A549 (cell line): Measurements from ENCODE around the gene CHST11. TPM values are rescaled to one million over a fixed set of nuclear protein-coding genes. Genes with fewer than 3 reads are reported as not detected.

Source experiments
- ATAC-seq, 2 experiments: fragments of 200-7000 bp in 1 of 2; fragments of >200 bp in 1 of 2; cut with Nextera tagmentation in 1 of 2; cut with Tn5 transposase in 1 of 2; 3 replicates each; pipeline versions ENCODE4 v1.8.0 to v1.9.1; 2018 to 2020; ENCODE audit warnings: mild to moderate bottlenecking in 1 of 2, moderate library complexity in 1 of 2
- CTCF ChIA-PET: fragments of 300-600 bp; sonication (Branson Sonifier 250); formaldehyde crosslinking; extraction: SDS; loops from one replicate; lab custom pipeline; 2021; ENCODE audit warnings: antibody characterized with exemption, inconsistent platforms; lab: Yijun Ruan, JAX
- POLR2A ChIA-PET: fragments of 350-600 bp; formaldehyde crosslinking; extraction: SDS; loops from one replicate; lab custom pipeline; 2021; ENCODE audit warnings: antibody characterized with exemption, inconsistent platforms; lab: Yijun Ruan, JAX
- DNase-seq, 2 experiments: peaks; one replicate each; pipeline versions ENCODE4 v3.0.0 to v3.0.0-alpha.2; 2011 to 2016; ENCODE audit warnings: low read depth in 1 of 2, low spot score in 1 of 2
- FAIRE-seq: peaks from 2 replicates; lab custom pipeline; 2011; peaks lifted over from hg19 to GRCh38; lab: Jason Lieb, UNC
- H3K27ac ChIP-seq, 2 experiments: fragments of >200 bp; sonication (Bioruptor Twin); formaldehyde crosslinking; 3 replicates each; pipeline ENCODE4 v1.5.1; 2016 to 2017
- H3K4me1 ChIP-seq: fragments of >200 bp; sonication (Bioruptor Twin); formaldehyde crosslinking; 3 replicates; pipeline ENCODE4 v1.6.1; 2016
- H3K4me2 ChIP-seq: fragments of >200 bp; sonication (Bioruptor Twin); formaldehyde crosslinking; 3 replicates; pipeline ENCODE4 v1.6.1; 2016
- H3K4me3 ChIP-seq: fragments of >200 bp; sonication (Bioruptor Twin); formaldehyde crosslinking; 3 replicates; pipeline ENCODE4 v1.5.1; 2016
- H3K9me3 ChIP-seq: fragments of >200 bp; sonication (Bioruptor Twin); formaldehyde crosslinking; 3 replicates; pipeline ENCODE4 v1.6.1; 2016
- BHLHE40 ChIP-seq: IDR thresholded peaks from 2 replicates; pipeline ENCODE4 v1.6.1; 2012; ENCODE audit warnings: low read depth, low read length, inconsistent platforms
- CBX2 ChIP-seq: fragments of 200-600 bp; sonication (generic); IDR thresholded peaks from 2 replicates; pipeline ENCODE4 v1.6.1; 2016; ENCODE audit warnings: low read depth, mild to moderate bottlenecking, borderline replicate concordance
- CTCF ChIP-seq: fragments of >200 bp; sonication (Bioruptor Twin); formaldehyde crosslinking; IDR thresholded peaks from 3 replicates; pipeline ENCODE4 v1.5.1; 2016
- ELK1 ChIP-seq: fragments of 150-350 bp; IDR thresholded peaks from 2 replicates; pipeline ENCODE4 v1.6.1; 2014; ENCODE audit warnings: low read depth, mild to moderate bottlenecking, low read length
- EP300 ChIP-seq, 2 experiments: fragments of >200 bp; sonication (Bioruptor Twin); formaldehyde crosslinking; IDR thresholded peaks; 2 replicates in 1 of 2; 3 replicates in 1 of 2; pipeline ENCODE4 v1.6.1; 2016 to 2017
- ESRRA ChIP-seq: fragments of 150-350 bp; IDR thresholded peaks from 2 replicates; pipeline ENCODE4 v1.6.1; 2014; ENCODE audit warnings: mild to moderate bottlenecking, low read length, borderline replicate concordance
- FOXS1 ChIP-seq: fragments of 250-450 bp; sonication (Bioruptor Pico); IDR thresholded peaks from 2 replicates; pipeline ENCODE4 v1.5.0; 2020; ENCODE audit warnings: mild to moderate bottlenecking, moderate library complexity
- HEYL ChIP-seq: fragments of 250-450 bp; sonication (Bioruptor Pico); IDR thresholded peaks from 2 replicates; pipeline ENCODE4 v1.8.0; 2021; ENCODE audit warnings: mild to moderate bottlenecking, moderate library complexity
- HOXB13 ChIP-seq: fragments of 250-450 bp; sonication (Bioruptor Pico); IDR thresholded peaks from 2 replicates; pipeline ENCODE4 v1.5.0; 2020; ENCODE audit warnings: low read depth, mild to moderate bottlenecking, moderate library complexity
- MAZ ChIP-seq: fragments of 150-350 bp; IDR thresholded peaks from 2 replicates; pipeline ENCODE4 v1.6.1; 2014; ENCODE audit warnings: antibody characterized with exemption, low read depth, low read length, borderline replicate concordance
- MYC ChIP-seq: IDR thresholded peaks from 2 replicates; pipeline ENCODE4 v1.6.1; 2012; ENCODE audit warnings: mild to moderate bottlenecking, inconsistent platforms, low read length, improper control_type of control experiment, borderline replicate concordance
- NFE2L2 ChIP-seq: fragments of 150-350 bp; conservative IDR thresholded peaks from 2 replicates; pipeline ENCODE4 v1.6.1; 2014; ENCODE audit warnings: low read length
- NPAS2 ChIP-seq: fragments of 250-450 bp; sonication (Bioruptor Pico); IDR thresholded peaks from 2 replicates; pipeline ENCODE4 v1.8.0; 2022; ENCODE audit warnings: mild to moderate bottlenecking, moderate library complexity, borderline replicate concordance
- NR3C1 ChIP-seq: fragments of >200 bp; sonication (Bioruptor Twin); formaldehyde crosslinking; IDR thresholded peaks from 3 replicates; pipeline ENCODE4 v1.6.1; 2017
- PHF8 ChIP-seq: fragments of 200-600 bp; sonication (generic); IDR thresholded peaks from 2 replicates; pipeline ENCODE4 v1.6.1; 2016; ENCODE audit warnings: low read depth, mild to moderate bottlenecking, antibody characterized with exemption, moderate library complexity, borderline replicate concordance
- POLR2AphosphoS2 ChIP-seq: conservative IDR thresholded peaks from 2 replicates; pipeline ENCODE4 v1.6.1; 2012; ENCODE audit warnings: low read length, improper control_type of control experiment, inconsistent platforms
- RFX5 ChIP-seq: fragments of 450-650 bp; IDR thresholded peaks from 2 replicates; pipeline ENCODE4 v1.7.1; 2014; ENCODE audit warnings: antibody characterized with exemption, mild to moderate bottlenecking, moderate library complexity
- RNF2 ChIP-seq: fragments of 200-600 bp; sonication (generic); IDR thresholded peaks from 2 replicates; pipeline ENCODE4 v1.6.1; 2016; ENCODE audit warnings: low read depth, mild to moderate bottlenecking, antibody characterized with exemption, moderate library complexity, borderline replicate concordance
- TFCP2L1 ChIP-seq: fragments of 250-450 bp; sonication (Bioruptor Pico); IDR thresholded peaks from 2 replicates; pipeline ENCODE4 v1.5.0; 2021; ENCODE audit warnings: mild to moderate bottlenecking
- ZFP36 ChIP-seq: fragments of 450-650 bp; IDR thresholded peaks from 2 replicates; pipeline ENCODE4 v1.6.1; 2014; ENCODE audit warnings: borderline replicate concordance; ENCODE audit not compliant: partially characterized antibody
- ZNF302 ChIP-seq: fragments of 250-450 bp; sonication (Bioruptor Pico); IDR thresholded peaks from 2 replicates; pipeline ENCODE4 v1.9.0; 2021; ENCODE audit warnings: inconsistent platforms, mild to moderate bottlenecking, moderate library complexity
- WGBS: methylation state at CpG from one replicate; pipeline ENCODE4 v1.1.6; 2017; ENCODE audit errors: missing lambda C conversion rate; 5-methylcytosine and 5-hydroxymethylcytosine counted together
- polyA plus RNA-seq, 4 experiments: library from polyadenylated mRNA; depleted of rRNA in 3 of 4; stranded (reverse); fragments of >200 nt; fragmentation: RNase III in 1 of 4; extraction: RNeasy Plus Mini Kit Qiagen cat#74134 plus additional on column Dnase treatment in 1 of 4; gene quantifications; 2 replicates in 3 of 4; 3 replicates in 1 of 4; pipeline ENCODE4 v1.2.3, GENCODE V29; 2011 to 2017
- TF ChIP-seq, protein P1 (sequence below): fragments of >200 bp; sonication (Bioruptor Twin); formaldehyde crosslinking; IDR thresholded peaks from 3 replicates; pipeline ENCODE4 v1.6.1; 2016
- TF ChIP-seq, protein P2 (sequence below): IDR thresholded peaks from 2 replicates; pipeline ENCODE4 v1.6.1; 2012
- TF ChIP-seq, protein P3 (sequence below): fragments of >200 bp; sonication (Bioruptor Twin); formaldehyde crosslinking; IDR thresholded peaks from 2 replicates; pipeline ENCODE4 v1.6.1; 2016
- TF ChIP-seq, protein P4 (sequence below): fragments of 250-450 bp; sonication (Bioruptor Pico); IDR thresholded peaks from 2 replicates; pipeline ENCODE4 v1.5.0; 2021; ENCODE audit warnings: mild to moderate bottlenecking, moderate library complexity, borderline replicate concordance

Gene CHST11
- polyA plus RNA-seq, 2 of the 4 experiments (the other 2 are of a cell fraction): 19.2 to 21.8 TPM

DNA sequence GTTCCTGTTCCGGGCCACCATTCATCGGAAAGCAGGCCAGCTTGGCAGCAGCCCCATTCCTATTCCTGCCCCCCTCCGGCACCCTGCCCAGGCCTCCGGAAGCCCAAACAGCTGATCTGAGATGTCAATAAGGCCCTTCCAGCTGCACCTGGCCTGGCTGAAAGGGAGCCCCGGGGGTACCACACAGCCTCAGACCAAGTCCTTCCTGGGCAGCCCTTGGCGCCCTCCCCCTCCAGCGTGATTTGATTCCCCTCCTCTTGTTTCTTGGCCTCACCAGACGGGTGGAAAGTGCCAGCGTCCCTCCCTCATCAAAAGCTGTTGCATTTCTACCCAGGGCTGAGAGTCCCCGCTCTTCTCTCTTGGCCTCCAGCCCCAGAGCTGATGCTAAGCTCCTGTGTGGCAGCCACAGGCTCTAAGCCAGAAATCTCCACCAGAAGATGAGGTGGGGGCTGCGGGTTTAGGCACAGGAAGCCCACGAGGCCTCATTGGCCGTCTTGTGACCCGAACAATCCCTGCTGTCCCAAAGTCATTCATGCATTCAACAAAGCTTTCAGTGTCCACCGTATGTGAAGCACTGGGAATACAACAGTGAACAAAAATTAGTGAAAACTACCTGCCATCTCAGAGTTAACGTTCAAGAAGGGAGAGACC, 285.9 kb downstream of the CHST11 start:
- no peak overlapping the region for H3K4me2 ChIP-seq
- WGBS: 85% methylated on average over 15 of the region's 16 CpGs
- no peak overlapping the region for H3K4me3 ChIP-seq
- DNase-seq (no peak), ATAC-seq (no peak), FAIRE-seq (no peak)
- CTCF ChIA-PET: interaction anchor here (1.2 kb wide), 1 partner anchor 14 kb away, joined by 4 read pairs; no protein-coding TSS in a partner anchor
- H3K4me1 ChIP-seq: no peaks in the 10 kb centered on the region
- H3K27ac ChIP-seq: no peak overlapping the region
- no peak for TF ChIP-seq MAZ
- TF ChIP-seq CTCF: no peak
- TF ChIP-seq BHLHE40: no peak
- no peak for TF ChIP-seq PHF8
- no peak for TF ChIP-seq RFX5
- TF ChIP-seq, protein P1, sequence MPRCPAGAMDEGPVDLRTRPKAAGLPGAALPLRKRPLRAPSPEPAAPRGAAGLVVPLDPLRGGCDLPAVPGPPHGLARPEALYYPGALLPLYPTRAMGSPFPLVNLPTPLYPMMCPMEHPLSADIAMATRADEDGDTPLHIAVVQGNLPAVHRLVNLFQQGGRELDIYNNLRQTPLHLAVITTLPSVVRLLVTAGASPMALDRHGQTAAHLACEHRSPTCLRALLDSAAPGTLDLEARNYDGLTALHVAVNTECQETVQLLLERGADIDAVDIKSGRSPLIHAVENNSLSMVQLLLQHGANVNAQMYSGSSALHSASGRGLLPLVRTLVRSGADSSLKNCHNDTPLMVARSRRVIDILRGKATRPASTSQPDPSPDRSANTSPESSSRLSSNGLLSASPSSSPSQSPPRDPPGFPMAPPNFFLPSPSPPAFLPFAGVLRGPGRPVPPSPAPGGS: no peak
- TF ChIP-seq ZNF302 (CRISPR knock-in tag): no peak
- no peak for TF ChIP-seq POLR2AphosphoS2
- TF ChIP-seq NFE2L2: no peak
- TF ChIP-seq, protein P2, sequence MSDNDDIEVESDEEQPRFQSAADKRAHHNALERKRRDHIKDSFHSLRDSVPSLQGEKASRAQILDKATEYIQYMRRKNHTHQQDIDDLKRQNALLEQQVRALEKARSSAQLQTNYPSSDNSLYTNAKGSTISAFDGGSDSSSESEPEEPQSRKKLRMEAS: no peak
- TF ChIP-seq, protein P3, sequence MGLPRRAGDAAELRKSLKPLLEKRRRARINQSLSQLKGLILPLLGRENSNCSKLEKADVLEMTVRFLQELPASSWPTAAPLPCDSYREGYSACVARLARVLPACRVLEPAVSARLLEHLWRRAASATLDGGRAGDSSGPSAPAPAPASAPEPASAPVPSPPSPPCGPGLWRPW: no peak
- no peak for TF ChIP-seq ESRRA
- no peak for TF ChIP-seq EP300 (IDR thresholded peaks at IDR 0.05)
- no peaks in the 10 kb centered on the region for H3K9me3 ChIP-seq
- POLR2A ChIA-PET: no interaction called here

DNA sequence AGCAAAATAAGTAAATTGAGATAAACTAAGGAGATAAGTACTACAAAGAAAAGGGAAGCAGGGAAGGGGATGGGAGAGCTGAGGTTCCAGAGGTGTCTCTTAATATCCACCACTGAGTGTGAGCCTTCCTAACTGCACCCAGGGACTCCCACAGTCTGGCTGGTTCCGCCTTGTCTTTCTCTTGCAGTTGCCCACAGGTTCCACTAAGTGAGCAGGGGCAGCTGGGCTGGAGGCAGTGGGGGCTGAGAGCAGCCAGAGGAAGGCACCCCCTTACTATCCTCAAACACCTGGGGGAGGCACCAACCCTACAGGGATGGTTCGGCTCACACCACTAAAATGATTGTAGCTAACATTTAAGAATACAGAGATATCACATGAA, 286.4 kb downstream of the CHST11 start:
- WGBS: 98% methylated on average over 2 of the region's 2 CpGs
- no peak for FAIRE-seq
- POLR2A ChIA-PET: no interaction called here
- TF ChIP-seq, protein P4, sequence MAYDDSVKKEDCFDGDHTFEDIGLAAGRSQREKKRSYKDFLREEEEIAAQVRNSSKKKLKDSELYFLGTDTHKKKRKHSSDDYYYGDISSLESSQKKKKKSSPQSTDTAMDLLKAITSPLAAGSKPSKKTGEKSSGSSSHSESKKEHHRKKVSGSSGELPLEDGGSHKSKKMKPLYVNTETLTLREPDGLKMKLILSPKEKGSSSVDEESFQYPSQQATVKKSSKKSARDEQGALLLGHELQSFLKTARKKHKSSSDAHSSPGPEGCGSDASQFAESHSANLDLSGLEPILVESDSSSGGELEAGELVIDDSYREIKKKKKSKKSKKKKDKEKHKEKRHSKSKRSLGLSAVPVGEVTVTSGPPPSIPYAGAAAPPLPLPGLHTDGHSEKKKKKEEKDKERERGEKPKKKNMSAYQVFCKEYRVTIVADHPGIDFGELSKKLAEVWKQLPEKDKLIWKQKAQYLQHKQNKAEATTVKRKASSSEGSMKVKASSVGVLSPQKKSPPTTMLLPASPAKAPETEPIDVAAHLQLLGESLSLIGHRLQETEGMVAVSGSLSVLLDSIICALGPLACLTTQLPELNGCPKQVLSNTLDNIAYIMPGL (CRISPR knock-in tag): no peak
- TF ChIP-seq ELK1 (no peak), NPAS2 (CRISPR knock-in tag) (no peak), RNF2 (no peak), MYC (no peak), TFCP2L1 (no peak), HEYL (CRISPR knock-in tag) (no peak), CBX2 (no peak), ESRRA (no peak), FOXS1 (CRISPR knock-in tag) (no peak), ZFP36 (no peak), HOXB13 (no peak), NR3C1 (no peak)
- TF ChIP-seq, protein P3: no peak

More for the DNA sequence above, 286.4 kb downstream of the CHST11 start:
- ATAC-seq (peak in 1 of 2 experiments; percentile 32; a peak in 2 of 6 replicates), DNase-seq (no peak)
- Histone ChIP-seq H3K4me1 (no peaks in the 10 kb centered on the region), H3K4me3 (no peak overlapping the region), H3K4me2 (no peak overlapping the region), H3K27ac (no peak overlapping the region), H3K9me3 (no peaks in the 10 kb centered on the region)
- CTCF ChIA-PET: interaction anchor here (1.2 kb wide), 1 partner anchor 13 kb away, joined by 4 read pairs; no protein-coding TSS in a partner anchor
